Endothelial cell of umbilical vein (primary cell): ENCODE data around the gene SMR3B. TPM values are rescaled to one million over a fixed set of nuclear protein-coding genes. Genes with fewer than 3 reads are reported as not detected.

Experiments used
- BruUV-seq: library from RNA; stranded (reverse); fragments of 400-500 nt; replicated peaks from 2 replicates; lab custom pipeline; 2021; lab: Mats Ljungman, UMichigan
- CTCF ChIA-PET: fragments of 300-600, 350-600 bp; sonication (Branson Sonifier 250); formaldehyde crosslinking; loops from one replicate; lab custom pipeline; 2021; ENCODE audit warnings: antibody characterized with exemption, inconsistent platforms; lab: Charles Lee
- POLR2A ChIA-PET: fragments of 300-600, 350-600 bp; sonication (Branson Sonifier 250); formaldehyde crosslinking; loops from one replicate; lab custom pipeline; 2021; ENCODE audit warnings: antibody characterized with exemption, inconsistent platforms; lab: Charles Lee
- DNase-seq: peaks from one replicate; pipeline ENCODE4 v3.0.0-alpha.2; 2011; ENCODE audit warnings: low read depth, low spot score
- FAIRE-seq: peaks from 2 replicates; lab custom pipeline; 2011; peaks lifted over from hg19 to GRCh38; lab: Jason Lieb, UNC
- H2AFZ ChIP-seq: 2 replicates; pipeline ENCODE4 v1.6.0; 2012; ENCODE audit warnings: low read depth, low read length, control low read depth, inconsistent platforms
- H3K27ac ChIP-seq: 2 replicates; pipeline ENCODE4 v1.5.1; 2011; ENCODE audit warnings: low read depth, mild to moderate bottlenecking, control low read depth, low read length, moderate library complexity; ENCODE audit not compliant: insufficient read depth
- H3K27me3 ChIP-seq, 2 experiments: 2 replicates each; pipeline versions ENCODE4 v1.6.0 to v1.6.1; 2011; ENCODE audit warnings: low read length in 2 of 2, mixed read lengths in 1 of 2; ENCODE audit not compliant: control insufficient read depth in 2 of 2, insufficient read depth in 2 of 2
- H3K36me3 ChIP-seq, 2 experiments: 2 replicates in 1 of 2; 3 replicates in 1 of 2; pipeline ENCODE4 v1.5.1; 2011; ENCODE audit warnings: low read length in 2 of 2, mild to moderate bottlenecking in 1 of 2, moderate library complexity in 1 of 2; ENCODE audit not compliant: control insufficient read depth in 2 of 2, insufficient read depth in 2 of 2; ENCODE audit errors: extremely low read depth in 1 of 2
- H3K4me1 ChIP-seq: 3 replicates; pipeline ENCODE4 v1.5.1; 2011; ENCODE audit warnings: mild to moderate bottlenecking, low read length; ENCODE audit not compliant: control insufficient read depth, insufficient read depth; ENCODE audit errors: extremely low read depth
- H3K4me2 ChIP-seq: 2 replicates; pipeline ENCODE4 v1.6.1; 2011; ENCODE audit warnings: low read length, control low read depth, mixed read lengths; ENCODE audit not compliant: insufficient read depth
- H3K4me3 ChIP-seq, 3 experiments: fragments of 200-600 bp in 1 of 3; sonication (generic), shearing (Covaris generic) in 1 of 3; replicated peaks in 1 of 3; 2 replicates each; pipeline ENCODE4 v1.5.1; 2011 to 2016; ENCODE audit warnings: control low read depth in 3 of 3, low read length in 3 of 3, mild to moderate bottlenecking in 2 of 3, inconsistent platforms in 1 of 3, low read depth in 1 of 3, moderate library complexity in 1 of 3; ENCODE audit not compliant: insufficient read depth in 1 of 3
- H3K79me2 ChIP-seq: 2 replicates; pipeline ENCODE4 v1.6.0; 2012; ENCODE audit warnings: low read length, inconsistent platforms; ENCODE audit not compliant: control insufficient read depth, insufficient read depth
- H3K9ac ChIP-seq: replicated peaks from 2 replicates; pipeline ENCODE3; 2011; ENCODE audit warnings: low read length, control low read depth; ENCODE audit not compliant: insufficient read depth; ENCODE audit errors: extremely low read depth
- H3K9me1 ChIP-seq: replicated peaks from 3 replicates; pipeline ENCODE4 v1.6.0; 2011; ENCODE audit warnings: mild to moderate bottlenecking, low read length; ENCODE audit not compliant: control insufficient read depth, insufficient read depth; ENCODE audit errors: extremely low read depth
- H3K9me3 ChIP-seq: replicated peaks from 2 replicates; pipeline ENCODE4 v1.5.1; 2012; ENCODE audit warnings: low read length, inconsistent platforms; ENCODE audit not compliant: control insufficient read depth, insufficient read depth
- H4K20me1 ChIP-seq: replicated peaks from 2 replicates; pipeline ENCODE3; 2011; ENCODE audit warnings: mild to moderate bottlenecking, low read length; ENCODE audit not compliant: control insufficient read depth, insufficient read depth; ENCODE audit errors: extremely low read depth
- CTCF ChIP-seq, 2 donors: IDR thresholded peaks; 1 replicate in 1 of 2; 2 replicates in 1 of 2; pipeline ENCODE4 v1.5.1; 2011; ENCODE audit warnings: low read length in 2 of 2, mild to moderate bottlenecking in 2 of 2, moderate library complexity in 2 of 2, control low read depth in 1 of 2, inconsistent platforms in 1 of 2, low read depth in 1 of 2; ENCODE audit not compliant: insufficient read depth in 1 of 2; ENCODE audit errors: extremely low read depth in 1 of 2
- EZH2 ChIP-seq: IDR thresholded peaks from 2 replicates; pipeline ENCODE4 v1.6.1; 2012; ENCODE audit warnings: borderline replicate concordance, low read depth, mild to moderate bottlenecking, moderate library complexity, low read length, inconsistent platforms; ENCODE audit not compliant: severe bottlenecking
- FOS ChIP-seq: IDR thresholded peaks from 2 replicates; pipeline ENCODE4 v1.6.1; 2011; ENCODE audit warnings: mild to moderate bottlenecking, low read length, moderate library complexity, borderline replicate concordance; ENCODE audit not compliant: insufficient read depth
- GATA2 ChIP-seq: IDR thresholded peaks from 2 replicates; pipeline ENCODE4 v1.7.0; 2011; ENCODE audit warnings: low read depth, mild to moderate bottlenecking, moderate library complexity, mixed read lengths, low read length; ENCODE audit not compliant: insufficient read length, insufficient read depth
- JUN ChIP-seq: IDR thresholded peaks from 2 replicates; pipeline ENCODE4 v1.6.1; 2011; ENCODE audit warnings: borderline replicate concordance, low read depth; ENCODE audit not compliant: insufficient read length, insufficient read depth
- MAX ChIP-seq: IDR thresholded peaks from 2 replicates; pipeline ENCODE4 v1.6.1; 2011; ENCODE audit not compliant: insufficient read depth, insufficient read length
- MYC ChIP-seq: IDR thresholded peaks from one replicate; pipeline ENCODE4 v1.6.1; 2011; ENCODE audit warnings: mild to moderate bottlenecking, low read depth, low read length
- POLR2A ChIP-seq: IDR thresholded peaks from 2 replicates; pipeline ENCODE4 v1.6.1; 2012; ENCODE audit warnings: low read depth, mild to moderate bottlenecking, control low read depth, low read length
- POLR2AphosphoS5 ChIP-seq: IDR thresholded peaks from 2 replicates; pipeline ENCODE4 v1.6.1; 2012; ENCODE audit warnings: low read depth, mild to moderate bottlenecking, control low read depth, low read length, moderate library complexity; ENCODE audit not compliant: insufficient read depth
- dilution Hi-C: fragments of 300-500 bp; cut with MboI; formaldehyde crosslinking; loops from one replicate; pipeline ENCODE4 v1.15.0; 2019; ENCODE audit warnings: low sequenced_read_pairs; ENCODE audit not compliant: extremely low pct_ligation_motif_present
- intact Hi-C: fragments of 100-400 bp; cut with micrococcal nuclease; formaldehyde crosslinking; loops from one replicate; pipeline ENCODE4 v1.10.0; 2022
- polyA plus RNA-seq, 4 experiments: library from polyadenylated mRNA; depleted of rRNA in 3 of 4; stranded (reverse) in 3 of 4; unstranded in 1 of 4; fragments of >200 nt; gene quantifications; 2 replicates each; pipeline versions ENCODE4 v1.2.1 to v1.2.3, GENCODE V29; 2011 to 2012; ENCODE audit warnings: missing spikeins in 1 of 4
- total RNA-seq: library from RNA; stranded (reverse); gene quantifications from 2 replicates; pipeline ENCODE4 v1.2.3, GENCODE V29; 2021

SMR3B gene
- total and polyA plus RNA-seq, 2 donors (not counting 3 experiments of a cell fraction or from before 2014, with no cell fraction given), result not detected

- no peaks in the 10 kb centered on the region for H4K20me1 ChIP-seq
- no peak overlapping the region for H2AFZ ChIP-seq
- ChIA-PET CTCF (no interaction called here), POLR2A (no interaction called here)
- no peak overlapping the region for H3K27ac ChIP-seq
- no peaks in the 10 kb centered on the region for H3K9me1 ChIP-seq
- dilution Hi-C loops, result no loop called here
- H3K27me3 ChIP-seq, result no peaks in the 10 kb centered on the region
- no peaks in the 10 kb centered on the region for H3K36me3 ChIP-seq
- H3K4me1 ChIP-seq, result no peaks in the 10 kb centered on the region
- FAIRE-seq, result no peak
- H3K9ac ChIP-seq, result no peak overlapping the region
- H3K4me3 ChIP-seq, result no peak overlapping the region
- no peaks in the 10 kb centered on the region for H3K79me2 ChIP-seq
- H3K4me2 ChIP-seq, result no peak overlapping the region
- intact Hi-C loops, result no loop called here
- H3K9me3 ChIP-seq, result no peaks in the 10 kb centered on the region
- TF ChIP-seq POLR2A (no peak), EZH2 (no peak), GATA2 (no peak)
- no TSS peak for BruUV-seq
- DNase-seq, result no peak
Observed at GRCh38 chr4:70371987-70372386, 10.9 kb upstream of the SMR3B start.

DNA sequence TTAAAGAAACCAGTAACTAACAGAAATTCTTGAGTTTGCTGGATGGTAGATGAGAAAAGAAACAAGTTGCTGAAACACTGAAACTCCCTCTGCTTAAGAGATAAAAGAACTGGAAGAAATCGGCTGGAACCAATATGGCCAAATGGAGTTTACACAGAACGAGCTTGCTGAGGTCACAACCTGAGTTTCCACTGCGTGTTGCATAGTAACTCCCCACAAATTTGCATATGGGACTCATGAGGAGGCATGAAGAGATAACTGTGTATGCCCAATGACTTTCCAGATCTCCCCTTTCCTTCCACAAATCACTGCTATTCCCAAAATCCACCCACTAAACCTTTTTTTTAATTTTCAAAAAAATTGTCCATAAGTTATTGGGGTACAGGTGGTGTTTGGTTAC is 10.2 kb upstream of the SMR3B start:
- dilution Hi-C loops (no loop called here), intact Hi-C loops (no loop called here)
- FAIRE-seq (no peak), DNase-seq (no peak)
- no peak overlapping the region for H3K4me3 ChIP-seq
- no peaks in the 10 kb centered on the region for H3K9me3 ChIP-seq
- no peaks in the 10 kb centered on the region for H4K20me1 ChIP-seq
- no peaks in the 10 kb centered on the region for H3K79me2 ChIP-seq
- no peak overlapping the region for H2AFZ ChIP-seq
- H3K4me1 ChIP-seq, result no peaks in the 10 kb centered on the region
- H3K9me1 ChIP-seq, result no peaks in the 10 kb centered on the region
- H3K4me2 ChIP-seq, result no peak overlapping the region
- no TSS peak for BruUV-seq
- TF ChIP-seq MAX, result no peak
- TF ChIP-seq FOS, result no peak
- TF ChIP-seq CTCF (IDR thresholded peaks at IDR 0.05; ENCODE audit: extremely low read depth in 1 of 2, insufficient read depth in 1 of 2, low read depth in 1 of 2, low read length in 2 of 2), result no peak
- TF ChIP-seq POLR2AphosphoS5, result no peak
- TF ChIP-seq POLR2A, result no peak
- no peak for TF ChIP-seq GATA2
- no peak for TF ChIP-seq JUN
- TF ChIP-seq EZH2, result no peak
- no peak for TF ChIP-seq MYC
- H3K27me3 ChIP-seq, result no peaks in the 10 kb centered on the region
- CTCF ChIA-PET, result no interaction called here
- H3K36me3 ChIP-seq, result no peaks in the 10 kb centered on the region
- H3K27ac ChIP-seq, result no peak overlapping the region
- POLR2A ChIA-PET, result no interaction called here
- H3K9ac ChIP-seq, result no peak overlapping the region
